D721Med (cell line): Measurements from ENCODE around the gene EXOG.

Experiments used
- DNase-seq: peaks from one replicate; pipeline ENCODE4 v3.0.0; 2011; ENCODE audit warnings: low spot score; ENCODE audit not compliant: insufficient read length
- FAIRE-seq: peaks from 2 replicates; lab custom pipeline; 2011; peaks lifted over from hg19 to GRCh38; lab: Jason Lieb, UNC
- CTCF ChIP-seq: IDR thresholded peaks from 2 replicates; pipeline ENCODE4 v1.5.1; 2012; ENCODE audit warnings: mild to moderate bottlenecking, control low read depth; ENCODE audit not compliant: insufficient read depth; ENCODE audit errors: missing control alignments

The EXOG gene

DNA sequence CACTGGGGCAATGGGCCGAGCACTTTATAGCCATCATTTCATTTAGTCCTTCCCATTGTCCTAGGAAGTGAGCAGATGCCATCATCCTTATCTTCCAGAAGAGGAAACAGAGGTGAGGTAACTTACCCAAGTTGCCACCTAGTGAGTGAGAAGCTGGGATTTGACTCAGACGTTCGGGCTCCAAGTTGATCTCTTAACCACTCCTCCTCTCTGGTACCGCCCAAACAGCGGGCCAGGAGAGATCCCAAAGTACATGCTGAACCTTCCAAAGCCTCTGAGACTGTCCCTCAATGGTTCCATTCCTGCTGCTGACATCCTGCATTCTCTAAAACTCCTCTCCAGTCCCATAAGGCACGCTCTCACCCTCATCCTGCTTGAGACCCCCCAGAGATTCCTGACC is 56.2 kb downstream of the EXOG start:
- no peak for TF ChIP-seq CTCF
- no peak for FAIRE-seq
- DNase-seq: no peak

DNA sequence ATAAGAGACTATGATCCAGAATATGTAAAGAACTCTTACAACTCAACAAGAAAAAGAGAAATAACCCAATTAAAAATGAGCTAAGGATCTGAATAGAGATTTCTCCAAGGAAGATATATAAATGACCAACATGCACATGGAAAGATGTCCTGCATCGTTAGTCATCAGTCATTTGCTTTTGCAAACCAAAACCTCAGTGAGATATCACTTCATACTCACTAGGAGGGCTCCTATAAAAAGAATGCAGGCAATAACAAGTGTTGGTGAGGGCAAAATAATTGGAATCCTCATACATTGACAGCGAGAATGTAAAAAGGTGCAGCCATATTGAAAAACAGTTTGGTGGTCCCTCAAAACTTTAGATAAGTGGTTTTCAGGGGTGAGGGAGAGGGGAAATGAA is 56.9 kb downstream of the EXOG start:
- no peak for FAIRE-seq
- no peak for DNase-seq
- no peak for TF ChIP-seq CTCF

DNA sequence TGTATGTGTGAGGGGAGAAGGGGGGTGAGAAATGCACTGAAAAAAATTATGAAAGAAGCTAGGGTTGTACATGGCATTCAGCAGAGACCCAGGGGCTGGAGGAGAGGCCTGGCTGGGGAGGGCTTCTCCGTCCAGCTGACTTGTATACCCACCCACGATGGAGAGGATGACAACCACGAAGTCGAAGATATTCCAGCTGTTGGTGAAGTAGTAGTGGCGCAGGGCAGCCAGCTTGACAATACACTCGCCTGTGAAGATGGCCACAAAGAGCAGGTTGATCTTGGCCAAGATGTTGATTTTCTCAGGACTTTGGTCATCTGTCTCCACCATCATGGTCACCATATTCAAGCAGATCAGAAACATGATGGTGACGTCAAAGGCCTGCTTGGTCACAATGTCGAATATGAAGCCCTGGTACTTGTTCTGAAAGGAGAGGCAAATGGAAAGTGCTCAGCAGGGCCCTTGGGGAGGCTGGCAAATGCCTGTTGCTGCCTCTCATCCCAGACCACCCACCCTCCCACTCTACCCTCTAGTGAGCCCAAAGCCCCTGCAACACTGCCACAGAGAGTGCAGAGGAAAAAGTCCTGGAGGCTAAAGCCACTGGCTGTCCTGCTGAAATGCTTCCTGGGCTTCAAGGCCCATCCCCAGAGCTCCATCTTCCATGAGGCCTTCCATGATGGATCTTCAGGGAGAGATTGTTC is 58.1 kb downstream of the EXOG start:
- FAIRE-seq (no peak), DNase-seq (no peak)
- no peak for TF ChIP-seq CTCF

DNA sequence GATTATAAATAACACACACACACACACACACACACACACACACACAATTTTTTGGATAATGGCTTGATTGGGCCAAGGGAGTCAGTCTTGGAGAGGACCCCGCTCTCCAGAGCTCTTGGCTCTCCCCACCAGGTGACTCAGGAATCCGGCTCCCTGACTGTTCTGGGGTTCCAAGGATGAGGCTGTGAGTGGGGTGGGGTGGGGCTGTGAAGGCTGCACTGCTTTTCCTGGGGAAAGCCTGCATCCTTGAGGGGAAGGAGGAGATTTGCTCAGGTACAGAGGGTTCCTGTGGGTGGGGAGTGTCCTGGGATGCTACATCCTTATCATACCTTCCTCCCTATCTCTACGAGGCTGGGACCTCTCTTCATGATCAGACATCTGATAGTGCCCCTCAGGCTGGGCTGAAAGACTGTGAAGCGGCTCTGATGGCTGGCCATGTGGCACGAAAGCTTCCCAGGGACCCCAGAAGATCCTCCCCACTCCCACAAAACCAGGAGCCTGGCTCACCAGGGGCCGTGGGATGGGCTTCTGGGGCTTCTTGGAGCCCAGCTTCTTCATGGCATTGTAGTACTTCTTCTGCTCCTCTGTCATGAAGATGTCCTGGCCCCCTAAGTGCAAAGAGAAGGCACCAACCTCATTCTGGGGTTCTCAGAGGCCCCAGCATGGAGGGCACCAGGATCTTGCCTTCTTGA is 59.2 kb downstream of the EXOG start:
- no peak for FAIRE-seq
- DNase-seq: no peak
- no peak for TF ChIP-seq CTCF

- FAIRE-seq (no peak), DNase-seq (no peak)
- TF ChIP-seq CTCF: no peak
These were observed 59.8 kb downstream of the EXOG start for GRCh38 chr3:38555926-38556325.

- no peak for FAIRE-seq
- TF ChIP-seq CTCF: no peak
- DNase-seq: no peak
These were observed 60.7 kb downstream of the EXOG start for GRCh38 chr3:38556640-38557358.
